ENCODE measurements around the gene EXOC6B.

Gene EXOC6B

DNA sequence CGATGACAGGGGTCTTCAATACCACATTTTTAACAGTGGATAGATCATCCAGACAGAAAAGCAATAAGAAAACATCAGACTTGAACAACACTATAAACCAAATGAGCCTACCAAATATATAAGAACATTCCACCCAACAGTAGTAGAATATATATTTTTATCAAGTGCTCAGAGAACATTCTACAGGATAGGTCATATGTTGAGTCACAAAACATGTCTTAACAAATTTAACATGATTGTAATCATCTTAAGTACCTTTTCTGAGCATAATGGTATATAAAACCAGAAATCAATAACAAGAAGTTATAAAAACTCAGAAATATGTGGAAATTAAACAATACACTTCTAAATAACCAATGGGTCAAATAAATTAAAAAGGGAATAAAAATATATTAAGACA lies 484.2 kb downstream of the EXOC6B start:
- no peak for DNase-seq

- no peak for DNase-seq
Observed at GRCh38 chr2:72340665-72341064, 485.2 kb downstream of the EXOC6B start.

GRCh38 chr2:72338076-72338475 lies 487.8 kb downstream of the EXOC6B start:
- DNase-seq = no peak

GRCh38 chr2:72332720-72333119 lies 493.1 kb downstream of the EXOC6B start:
- no peak for DNase-seq

DNA sequence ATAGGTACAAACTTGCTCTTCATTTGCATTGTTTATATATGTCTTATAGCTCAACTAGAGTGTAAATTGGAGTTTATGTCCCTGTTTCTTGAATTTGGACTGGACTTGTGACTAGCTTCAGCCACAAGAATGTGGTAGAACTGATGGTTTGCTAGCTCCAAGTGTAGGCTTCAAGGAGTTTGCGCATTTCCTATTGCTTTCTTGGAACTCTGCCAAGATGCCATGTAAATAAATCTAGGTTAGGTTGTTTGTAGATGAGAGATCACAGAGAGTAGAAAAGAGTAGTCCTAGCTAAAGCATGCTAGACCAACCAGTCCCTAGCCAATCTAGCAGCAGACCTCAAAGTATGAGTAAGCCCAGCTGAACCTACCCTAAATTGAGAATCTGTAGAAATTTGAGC lies 495.2 kb downstream of the EXOC6B start:
- no peak for DNase-seq

GRCh38 chr2:72326759-72327158 lies 499.1 kb downstream of the EXOC6B start:
- DNase-seq = no peak

DNA sequence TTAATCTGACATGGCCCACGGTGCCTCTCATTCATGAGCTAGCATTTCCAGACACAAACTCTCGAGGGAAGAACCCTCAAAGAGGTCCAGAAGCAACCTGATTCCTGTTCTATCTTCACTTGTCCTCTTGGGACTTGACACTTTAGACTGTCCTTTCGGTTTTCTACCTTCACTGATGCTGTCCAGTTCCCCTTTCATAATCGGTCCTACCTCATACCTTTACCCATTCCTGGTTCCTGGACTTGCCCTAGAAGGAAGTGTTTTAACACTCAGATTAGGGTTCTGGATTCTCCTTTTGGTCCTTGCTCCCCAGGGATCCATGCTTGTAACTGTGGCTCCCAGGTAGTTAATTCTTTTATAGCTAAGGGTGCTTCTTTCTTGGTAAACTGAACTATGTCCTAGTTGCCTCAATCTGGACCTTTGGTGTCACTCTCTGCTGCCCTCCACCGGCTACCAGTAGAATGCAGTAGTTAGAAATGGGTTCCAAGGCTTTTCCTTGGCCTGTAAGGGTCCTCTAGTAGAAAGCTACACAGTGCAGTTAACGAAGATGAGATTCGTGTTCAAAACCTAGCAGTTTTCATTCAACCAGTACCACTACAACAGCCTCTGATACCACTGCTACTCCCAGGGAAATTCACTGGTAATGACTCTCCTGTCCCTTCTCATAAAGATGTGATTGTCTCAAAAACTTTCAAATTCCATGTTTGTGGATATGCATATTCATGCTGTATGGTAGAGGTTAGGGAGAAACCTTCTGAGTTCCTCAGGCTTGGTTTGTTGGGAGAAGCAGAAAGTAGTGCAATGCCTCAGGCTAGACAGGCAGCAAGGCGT lies 500.0 kb downstream of the EXOC6B start:
- DNase-seq = no peak

DNA sequence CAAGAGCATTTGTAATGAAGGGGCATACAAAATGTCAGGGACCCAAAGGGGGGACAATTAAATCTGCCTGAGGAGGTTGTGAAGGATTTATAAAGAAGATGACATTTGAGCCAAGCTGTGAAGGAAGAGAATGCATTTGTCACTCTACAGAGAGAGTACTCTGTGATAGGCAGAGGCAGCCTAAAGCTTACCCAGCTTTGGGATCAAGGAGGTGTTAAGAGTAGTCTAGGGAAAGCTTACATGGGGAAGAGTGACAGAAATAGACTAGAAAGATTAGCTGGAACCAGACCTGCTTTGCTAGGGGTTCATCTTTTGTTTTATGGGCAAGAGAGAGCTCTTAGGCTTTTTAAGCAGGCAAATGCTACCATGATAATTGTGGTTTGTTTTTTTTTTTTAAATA lies 509.1 kb downstream of the EXOC6B start:
- DNase-seq = no peak

GRCh38 chr2:72300147-72300684 lies 525.6 kb downstream of the EXOC6B start:
- no peak for DNase-seq

GRCh38 chr2:72293620-72294019 lies 532.2 kb downstream of the EXOC6B start:
- DNase-seq = no peak

GRCh38 chr2:72292433-72292832 lies 533.4 kb downstream of the EXOC6B start:
- DNase-seq = no peak

DNA sequence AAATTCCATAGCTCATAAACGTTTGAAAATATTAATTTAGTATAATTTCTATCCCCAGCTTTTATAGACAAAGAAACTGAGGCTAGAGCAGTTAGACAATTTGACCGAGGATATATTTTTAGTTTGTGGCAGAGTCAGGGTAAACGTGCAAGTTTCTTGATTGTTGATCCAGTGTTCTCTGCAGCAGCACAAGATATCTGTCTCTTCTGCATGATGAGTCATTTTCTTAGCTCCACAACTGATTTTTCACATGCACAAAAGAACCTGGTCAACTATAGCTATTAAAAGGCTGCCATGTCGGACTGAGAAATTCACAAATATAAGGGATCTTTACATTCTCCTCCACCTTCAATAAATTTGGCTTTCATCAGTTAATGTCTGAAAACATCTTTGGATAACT lies 534.8 kb downstream of the EXOC6B start:
- no peak for DNase-seq

DNA sequence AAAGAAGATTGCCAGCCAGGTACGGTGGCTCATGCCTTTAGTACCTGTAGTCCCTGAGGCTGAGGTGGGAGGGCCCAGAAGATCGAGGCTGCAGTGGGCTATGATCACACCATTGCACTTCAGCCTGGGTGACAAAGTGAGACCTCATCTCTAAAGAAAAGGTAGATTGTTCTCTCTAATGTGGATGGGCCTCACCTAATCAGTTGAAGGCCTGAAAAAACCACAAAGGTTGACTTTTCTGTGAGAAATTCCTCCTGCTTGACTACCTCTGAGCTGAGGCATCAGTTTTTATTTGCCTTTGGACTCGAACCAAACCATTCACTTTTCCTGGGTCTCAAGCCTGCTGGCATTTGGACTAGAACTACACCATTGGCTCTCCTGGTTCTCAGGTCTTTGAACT lies 536.1 kb downstream of the EXOC6B start:
- no peak for DNase-seq

GRCh38 chr2:72289283-72289682 lies 536.5 kb downstream of the EXOC6B start:
- DNase-seq = no peak

DNA sequence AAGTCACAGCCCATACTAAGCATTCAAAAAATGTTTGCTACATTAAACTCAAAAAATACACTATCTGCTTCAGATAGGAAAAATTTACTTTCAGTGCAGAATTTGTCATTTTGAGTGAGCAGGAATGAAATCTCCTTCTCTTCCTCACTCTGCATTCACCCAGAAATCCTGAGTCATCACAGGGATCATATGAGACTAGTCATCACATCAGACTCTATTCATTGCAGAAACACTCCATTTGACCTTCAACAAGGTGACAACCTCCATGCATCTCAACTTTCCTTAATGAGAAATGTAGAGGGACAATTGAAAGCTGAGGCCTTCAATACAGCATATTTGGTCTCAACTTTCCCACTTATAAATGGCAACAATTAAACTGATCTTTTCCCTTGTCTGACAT lies 547.8 kb downstream of the EXOC6B start:
- DNase-seq = no peak

DNA sequence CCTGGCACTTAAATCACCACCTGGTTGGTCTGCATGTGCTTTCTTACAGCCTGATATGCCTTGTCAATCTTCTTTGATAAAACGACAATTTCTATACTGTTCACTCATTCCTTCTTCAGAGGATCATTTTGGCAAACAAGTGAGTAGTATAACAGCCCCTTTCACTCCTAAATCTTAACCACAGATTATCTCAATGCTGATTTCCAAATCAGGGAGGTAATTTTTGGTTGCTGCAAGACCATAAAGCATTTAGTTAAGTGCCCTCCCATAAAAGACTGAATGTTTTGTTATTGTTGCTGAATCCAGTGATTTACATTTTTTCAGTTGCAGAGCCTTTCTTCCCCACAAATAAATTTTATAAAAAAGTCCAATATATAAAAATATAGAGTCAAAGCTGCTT lies 549.0 kb downstream of the EXOC6B start:
- no peak for DNase-seq

DNA sequence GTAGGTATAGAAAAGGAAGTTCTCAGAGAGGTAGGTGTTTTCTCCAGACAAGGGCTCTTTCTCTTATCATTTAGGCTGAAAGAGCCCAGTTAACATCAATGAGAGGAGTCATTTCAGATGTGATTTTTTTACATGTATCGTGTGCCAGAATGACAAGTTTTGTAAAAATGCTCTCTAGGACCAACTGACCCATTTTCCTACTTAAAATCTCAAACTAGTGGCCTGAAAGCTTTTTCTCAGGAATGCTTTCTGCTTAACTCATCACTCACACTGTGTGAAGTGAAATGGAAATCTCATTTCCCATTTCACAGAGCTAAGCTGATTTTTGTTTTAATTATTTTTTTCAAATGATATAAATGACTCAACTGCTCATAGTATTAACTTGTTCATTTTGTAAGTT lies 549.5 kb downstream of the EXOC6B start:
- DNase-seq = no peak

- DNase-seq = no peak
Observed at GRCh38 chr2:72275084-72275483, 550.7 kb downstream of the EXOC6B start.

- DNase-seq = no peak
Observed at GRCh38 chr2:72274380-72274797, 551.4 kb downstream of the EXOC6B start.

GRCh38 chr2:72273384-72273783 lies 552.4 kb downstream of the EXOC6B start:
- DNase-seq = no peak

GRCh38 chr2:72271766-72272641 lies 553.8 kb downstream of the EXOC6B start:
- no peak for DNase-seq

GRCh38 chr2:72271276-72271614 lies 554.6 kb downstream of the EXOC6B start:
- DNase-seq = no peak

DNA sequence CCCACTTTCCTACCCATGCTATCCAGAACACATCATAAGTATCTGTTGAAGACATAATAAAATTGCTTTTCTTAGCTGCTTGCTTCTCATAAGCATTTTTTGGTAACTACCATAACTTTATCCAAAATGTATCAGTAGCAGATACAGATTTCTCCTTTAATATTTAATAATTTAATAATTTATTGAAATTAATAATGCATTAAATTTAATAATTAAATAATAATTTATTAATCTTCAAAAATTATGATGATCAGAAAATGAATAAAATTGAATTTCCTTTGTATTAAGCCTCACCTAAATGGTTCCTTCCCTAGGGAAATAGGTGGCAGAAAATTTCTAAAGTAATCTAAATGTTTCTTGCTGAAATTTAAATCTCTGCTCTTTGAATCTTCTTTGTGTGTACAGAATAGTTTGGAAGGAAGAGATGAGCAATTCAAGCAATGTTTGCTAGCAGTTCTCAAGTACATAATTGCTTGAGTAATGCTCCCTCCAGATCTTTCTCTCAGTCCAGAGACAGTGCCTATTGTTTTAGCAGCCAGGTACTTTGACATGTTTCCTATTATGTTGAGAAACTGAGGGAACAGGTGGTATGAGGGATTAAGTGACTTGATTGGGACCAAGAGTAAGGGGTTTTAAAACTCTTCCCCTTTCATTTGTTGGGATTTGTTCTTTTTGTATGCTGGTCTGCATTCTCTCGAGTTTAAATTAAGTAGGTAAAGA lies 555.1 kb downstream of the EXOC6B start:
- no peak for DNase-seq

- DNase-seq = no peak
Observed at GRCh38 chr2:72263776-72264060, 562.1 kb downstream of the EXOC6B start.
